ENCODE data around the gene CANT1. TPM values are rescaled to one million over a fixed set of nuclear protein-coding genes. Genes with fewer than 3 reads are reported as not detected.
A peak's percentile ranks its signal among the peaks of the same experiment; 100 is the strongest.

Gene CANT1
- total and polyA plus RNA-seq, 9 of the 15 experiments (the other 6 are each of a cell fraction or from before 2014, with no cell fraction given) = 2.7 to 66.4 (median 22.5) TPM

- Histone ChIP-seq H3K9me3 (replicated peaks; ENCODE audit: control insufficient read depth, insufficient read depth, low read depth, low read length) (no peaks in the 10 kb centered on the region; the same call in 1 of the 2 replicates), H3K79me2 (ENCODE audit: control insufficient read depth, insufficient read depth, low read length) (no peaks in the 10 kb centered on the region), H3K27ac (ENCODE audit: extremely low read depth, low read depth, low read length) (no peak overlapping the region), H3K4me2 (ENCODE audit: insufficient read depth, low read length) (no peak overlapping the region), H3K27me3 (ENCODE audit: control insufficient read depth in 2 of 2, insufficient read depth in 2 of 2, low read length in 2 of 2) (peaks cover 32 to 81% of the 10 kb centered on the region in 2 experiments; a peak in 4 of 5 replicates), H3K9me1 (ENCODE audit: control insufficient read depth, insufficient read depth, low read length) (no peaks in the 10 kb centered on the region), H3K4me1 (replicated peaks in 1 of 2; ENCODE audit: control insufficient read depth in 2 of 2, insufficient read depth in 2 of 2, low read length in 2 of 2) (peaks cover 0 to 14% of the 10 kb centered on the region in 2 experiments; a peak in 2 of 5 replicates), H4K20me1 (replicated peaks; ENCODE audit: control insufficient read depth, insufficient read depth, low read length) (peaks cover 15% of the 10 kb centered on the region; the same call in 1 of the 2 replicates), H3K9ac (ENCODE audit: insufficient read depth in 1 of 2, low read depth in 2 of 2, low read length in 2 of 2) (0 out of 4 replicates have a peak overlapping the region, but pooled peaks of 1 of the 2 experiments have one; percentile 13), H2AFZ (ENCODE audit: low read depth, low read length) (no peak overlapping the region), H3K4me3 (no peak overlapping the region), H3K36me3 (ENCODE audit: control insufficient read depth, insufficient read depth, low read length) (no peaks in the 10 kb centered on the region)
- no peak for ATAC-seq
- TF ChIP-seq ATF1 (CRISPR knock-in tag; IDR thresholded peaks at IDR 0.05) (no peak), ATF1 (tag; IDR thresholded peaks at IDR 0.05) (no peak), MAFF (IDR thresholded peaks at IDR 0.05; ENCODE audit: low read length) (no peak), ZNF830 (CRISPR knock-in tag; IDR thresholded peaks at IDR 0.05) (no peak), MTA3 (IDR thresholded peaks at IDR 0.05; ENCODE audit: borderline replicate concordance) (no peak), ZBTB11 (CRISPR knock-in tag; IDR thresholded peaks at IDR 0.05) (no peak), DMBX1 (CRISPR knock-in tag; IDR thresholded peaks at IDR 0.05; ENCODE audit: borderline replicate concordance) (no peak), MCM2 (IDR thresholded peaks at IDR 0.05; ENCODE audit: low read depth) (no peak), JUND (IDR thresholded peaks at IDR 0.05; ENCODE audit: borderline replicate concordance, low read depth, low read length) (no peak), JUND (tag; IDR thresholded peaks at IDR 0.05; ENCODE audit: borderline replicate concordance, low read depth, low read length) (no peak), POLR2A (conservative IDR thresholded peaks at IDR 0.05) (no peak), SMARCA5 (IDR thresholded peaks at IDR 0.05) (no peak), CC2D1A (IDR thresholded peaks at IDR 0.05) (no peak), ARID2 (IDR thresholded peaks at IDR 0.05) (no peak), POLR2AphosphoS2 (IDR thresholded peaks at IDR 0.05; ENCODE audit: low read length) (no peak), ATF6 (CRISPR knock-in tag; IDR thresholded peaks at IDR 0.05) (no peak), TEAD2 (tag; IDR thresholded peaks at IDR 0.05) (no peak), ZNF785 (CRISPR knock-in tag; IDR thresholded peaks at IDR 0.05) (no peak)
- in situ Hi-C loops (cut with MboI) = no loop called here
- BruUV-seq (replicated peaks) = no TSS peak
- no peak for FAIRE-seq
- WGBS (ENCODE audit: insufficient coverage, low coverage, missing lambda C conversion rate) = 11% methylated on average over 27 of the region's 30 CpGs
- ChIA-PET CTCF (ENCODE audit: low intra/inter-chr PET ratio) (interaction anchor here (0.6 to 0.9 kb wide), 2 partner anchors 35 to 341 kb away, joined by 3 read pairs; no protein-coding TSS in a partner anchor), POLR2A (no interaction called here)
- intact Hi-C loops (cut with micrococcal nuclease) = loop anchor here (5.0 kb wide), 1 partner anchor 35 kb away; no protein-coding TSS in a partner anchor
- DNase-seq (ENCODE audit: extremely low read depth in 1 of 4, low spot score in 3 of 4) = no peak
These were observed 37.8 kb upstream of the CANT1 start for GRCh38 chr17:79047291-79047920.
